CD4-positive, alpha-beta T cell treated with Interleukin-17A for 4 hours (primary cell): ENCODE data around the gene CD6.

Experiments used
- DNase-seq: peaks from one replicate; pipeline ENCODE4 v3.0.0-alpha.2; 2020; ENCODE audit warnings: mixed read lengths

CD6 gene

GRCh38 chr11:60971520-60971919, at the start of gene CD6:
Gene CD6, plus strand, starts transcription at chr11:60971680. Its CDS starts 186 bp downstream, at chr11:60971866.
- peak; percentile 81 for DNase-seq

GRCh38 chr11:60921777-60922335, 49.6 kb upstream of the CD6 start:
- no peak for DNase-seq

GRCh38 chr11:60922906-60923305, 48.6 kb upstream of the CD6 start:
- no peak for DNase-seq

GRCh38 chr11:60923326-60923725, 48.2 kb upstream of the CD6 start:
- no peak for DNase-seq

- no peak for DNase-seq
Measured at GRCh38 chr11:60923800-60924109, 47.7 kb upstream of the CD6 start.

GRCh38 chr11:60924110-60924905, 47.2 kb upstream of the CD6 start, which contains the start of gene TMEM132A:
Gene TMEM132A, plus strand, starts transcription at chr11:60924460. Its CDS starts 174 bp downstream, at chr11:60924634.
- DNase-seq = peak; percentile 32

- peak; percentile 27 for DNase-seq
Measured at GRCh38 chr11:60924906-60925853, 46.3 kb upstream of the CD6 start.

- no peak for DNase-seq
Measured at GRCh38 chr11:60925868-60926267, 45.6 kb upstream of the CD6 start.

- DNase-seq = no peak
Measured at GRCh38 chr11:60926500-60926899, 45.0 kb upstream of the CD6 start.

GRCh38 chr11:60927061-60927592, 44.4 kb upstream of the CD6 start:
- DNase-seq = no peak

- DNase-seq = no peak
Measured at GRCh38 chr11:60927600-60927999, 43.9 kb upstream of the CD6 start.

- no peak for DNase-seq
Measured at GRCh38 chr11:60928563-60929001, 42.9 kb upstream of the CD6 start.

GRCh38 chr11:60929764-60930163, 41.7 kb upstream of the CD6 start:
- no peak for DNase-seq

GRCh38 chr11:60930394-60930793, 41.1 kb upstream of the CD6 start:
- no peak for DNase-seq

- no peak for DNase-seq
Measured at GRCh38 chr11:60931917-60932316, 39.6 kb upstream of the CD6 start.

GRCh38 chr11:60932605-60933356, 38.7 kb upstream of the CD6 start:
- no peak for DNase-seq

- no peak for DNase-seq
Measured at GRCh38 chr11:60933416-60934123, 37.9 kb upstream of the CD6 start.

- no peak for DNase-seq
Measured at GRCh38 chr11:60934124-60934789, 37.2 kb upstream of the CD6 start.

- no peak for DNase-seq
Measured at GRCh38 chr11:60934790-60935605, 36.5 kb upstream of the CD6 start.
